ENCODE results near the gene AP3M1.

DNA sequence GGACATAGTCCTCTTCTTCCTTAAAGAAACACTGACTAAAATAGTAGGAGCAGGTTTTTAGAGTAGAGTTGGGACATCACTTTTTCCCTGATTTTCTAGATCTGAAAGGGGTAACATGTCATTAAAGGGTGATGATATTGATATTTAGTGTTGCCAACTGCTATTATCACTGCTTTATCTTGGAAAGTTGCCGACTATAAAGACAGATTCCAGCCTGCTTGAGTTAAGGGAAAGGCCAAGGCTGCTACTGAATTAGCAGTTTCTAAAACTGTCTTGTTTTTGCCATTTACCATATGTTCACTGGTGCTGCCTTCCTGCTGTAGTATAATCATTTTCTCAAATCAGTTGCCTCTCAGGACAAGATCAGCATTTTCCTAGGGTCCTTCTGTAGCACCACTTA lies 29.7 kb downstream of the AP3M1 start:
- TF ChIP-seq, protein P1, sequence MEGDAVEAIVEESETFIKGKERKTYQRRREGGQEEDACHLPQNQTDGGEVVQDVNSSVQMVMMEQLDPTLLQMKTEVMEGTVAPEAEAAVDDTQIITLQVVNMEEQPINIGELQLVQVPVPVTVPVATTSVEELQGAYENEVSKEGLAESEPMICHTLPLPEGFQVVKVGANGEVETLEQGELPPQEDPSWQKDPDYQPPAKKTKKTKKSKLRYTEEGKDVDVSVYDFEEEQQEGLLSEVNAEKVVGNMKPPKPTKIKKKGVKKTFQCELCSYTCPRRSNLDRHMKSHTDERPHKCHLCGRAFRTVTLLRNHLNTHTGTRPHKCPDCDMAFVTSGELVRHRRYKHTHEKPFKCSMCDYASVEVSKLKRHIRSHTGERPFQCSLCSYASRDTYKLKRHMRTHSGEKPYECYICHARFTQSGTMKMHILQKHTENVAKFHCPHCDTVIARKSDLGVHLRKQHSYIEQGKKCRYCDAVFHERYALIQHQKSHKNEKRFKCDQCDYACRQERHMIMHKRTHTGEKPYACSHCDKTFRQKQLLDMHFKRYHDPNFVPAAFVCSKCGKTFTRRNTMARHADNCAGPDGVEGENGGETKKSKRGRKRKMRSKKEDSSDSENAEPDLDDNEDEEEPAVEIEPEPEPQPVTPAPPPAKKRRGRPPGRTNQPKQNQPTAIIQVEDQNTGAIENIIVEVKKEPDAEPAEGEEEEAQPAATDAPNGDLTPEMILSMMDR (IDR thresholded peaks at IDR 0.05; ENCODE audit: low read length), result no peak
- TF ChIP-seq EZH2 (optimal IDR thresholded peaks at IDR 0.05; ENCODE audit: low read depth, low read length), result no peak
- no peak for TF ChIP-seq EZH2phosphoT487 (IDR thresholded peaks at IDR 0.05; ENCODE audit: low read length)

All from MM.1S (cell line).